H7 (cell line): ENCODE measurements around the gene XAF1. TPM values are rescaled to one million over a fixed set of nuclear protein-coding genes. Genes with fewer than 3 reads are reported as not detected.
A peak's percentile ranks its signal among the peaks of the same experiment; 100 is the strongest.

ENCODE experiments used
- DNase-seq: peaks from one replicate; pipeline ENCODE4 v3.0.0; 2012
- H3K27me3 ChIP-seq: 2 replicates; pipeline ENCODE4 v1.6.0; 2011; ENCODE audit warnings: mild to moderate bottlenecking, low read length; ENCODE audit not compliant: control insufficient read depth, insufficient read depth
- H3K36me3 ChIP-seq: replicated peaks from 2 replicates; pipeline ENCODE4 v1.5.1; 2011; ENCODE audit warnings: low read length; ENCODE audit not compliant: control insufficient read depth, insufficient read depth
- H3K4me3 ChIP-seq: 2 replicates; pipeline ENCODE4 v1.5.1; 2011; ENCODE audit warnings: low read depth, mild to moderate bottlenecking, control low read depth, low read length, moderate library complexity; ENCODE audit not compliant: insufficient read depth
- total RNA-seq: library from RNA; depleted of rRNA; stranded (reverse); fragments of >200 nt; shearing (Covaris generic); gene quantifications from 2 replicates; pipeline ENCODE4 v1.2.3, GENCODE V29; 2014; rRNA removed

Gene XAF1, protein sequence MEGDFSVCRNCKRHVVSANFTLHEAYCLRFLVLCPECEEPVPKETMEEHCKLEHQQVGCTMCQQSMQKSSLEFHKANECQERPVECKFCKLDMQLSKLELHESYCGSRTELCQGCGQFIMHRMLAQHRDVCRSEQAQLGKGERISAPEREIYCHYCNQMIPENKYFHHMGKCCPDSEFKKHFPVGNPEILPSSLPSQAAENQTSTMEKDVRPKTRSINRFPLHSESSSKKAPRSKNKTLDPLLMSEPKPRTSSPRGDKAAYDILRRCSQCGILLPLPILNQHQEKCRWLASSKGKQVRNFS
- not detected in 2 replicates for total RNA-seq

GRCh38 chr17:6755731-6756184 lies at the start of gene XAF1:
XAF1 (plus strand) TSS chr17:6756046; CDS start chr17:6756079, 33 bp downstream.
- Histone ChIP-seq H3K27me3 (no peaks in the 10 kb centered on the region), H3K4me3 (no peak within 1 kb of the TSS), H3K36me3 (no peaks in the 10 kb centered on the region)
- peak; percentile 32 for DNase-seq

GRCh38 chr17:6706499-6706898 lies 49.3 kb upstream of the XAF1 start:
- H3K27me3 ChIP-seq, result no peaks in the 10 kb centered on the region; the same call in 1 of the 2 replicates
- no peak for DNase-seq
- H3K4me3 ChIP-seq, result no peak overlapping the region
- H3K36me3 ChIP-seq, result no peaks in the 10 kb centered on the region

GRCh38 chr17:6706996-6707395 lies 48.9 kb upstream of the XAF1 start:
- no peak overlapping the region for H3K4me3 ChIP-seq
- H3K36me3 ChIP-seq, result no peaks in the 10 kb centered on the region
- DNase-seq, result no peak

GRCh38 chr17:6708357-6708961 lies 47.4 kb upstream of the XAF1 start:
- peak; percentile 2 for DNase-seq
- no peak overlapping the region for H3K4me3 ChIP-seq
- H3K36me3 ChIP-seq, result no peaks in the 10 kb centered on the region
- peaks cover 12% of the 10 kb centered on the region for H3K27me3 ChIP-seq

More at GRCh38 chr17:6706996-6707395, 48.9 kb upstream of the XAF1 start:
- no peaks in the 10 kb centered on the region; the same call in 1 of the 2 replicates for H3K27me3 ChIP-seq

- peaks cover 22% of the 10 kb centered on the region for H3K27me3 ChIP-seq
- H3K4me3 ChIP-seq, result no peak overlapping the region
- peak; percentile 26 for DNase-seq
- no peaks in the 10 kb centered on the region for H3K36me3 ChIP-seq
Measured at GRCh38 chr17:6710317-6710716, 45.5 kb upstream of the XAF1 start.

DNA sequence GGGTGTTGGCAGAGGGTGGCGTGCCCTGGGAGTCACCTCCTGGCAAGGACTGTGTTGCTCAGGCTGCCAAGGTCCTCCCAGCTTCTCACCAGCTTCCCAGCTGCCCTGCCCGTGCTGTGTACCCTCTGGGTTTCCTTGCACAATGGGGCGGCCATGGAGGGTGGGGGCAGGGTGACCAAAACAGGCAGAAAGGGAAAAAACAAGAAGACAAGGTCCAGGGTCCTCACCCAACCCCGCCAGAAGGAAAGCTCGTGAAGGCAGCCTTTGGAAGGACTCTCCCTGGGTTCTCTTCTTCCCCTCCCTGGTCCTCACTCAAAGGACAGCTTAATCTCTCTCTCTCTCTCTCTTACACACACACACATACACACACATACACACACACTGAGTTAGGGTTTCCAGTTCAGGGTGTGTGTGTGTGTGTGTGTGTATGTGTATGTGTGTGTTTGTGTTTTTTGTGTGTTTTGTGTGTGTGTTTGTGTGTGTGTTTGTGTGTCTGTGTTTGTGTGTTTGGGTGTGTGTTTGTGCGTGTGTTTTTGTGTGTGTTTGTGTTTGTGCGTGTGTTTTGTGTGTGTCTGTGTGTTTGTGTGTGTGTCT lies 44.7 kb upstream of the XAF1 start:
- Histone ChIP-seq H3K36me3 (no peaks in the 10 kb centered on the region), H3K27me3 (peaks cover 22% of the 10 kb centered on the region), H3K4me3 (no peak overlapping the region)
- peak; percentile 42 for DNase-seq

GRCh38 chr17:6711681-6712057 lies 44.2 kb upstream of the XAF1 start:
- H3K27me3 ChIP-seq, result peaks cover 22% of the 10 kb centered on the region
- H3K4me3 ChIP-seq, result no peak overlapping the region
- DNase-seq, result peak; percentile 18
- no peaks in the 10 kb centered on the region for H3K36me3 ChIP-seq

DNA sequence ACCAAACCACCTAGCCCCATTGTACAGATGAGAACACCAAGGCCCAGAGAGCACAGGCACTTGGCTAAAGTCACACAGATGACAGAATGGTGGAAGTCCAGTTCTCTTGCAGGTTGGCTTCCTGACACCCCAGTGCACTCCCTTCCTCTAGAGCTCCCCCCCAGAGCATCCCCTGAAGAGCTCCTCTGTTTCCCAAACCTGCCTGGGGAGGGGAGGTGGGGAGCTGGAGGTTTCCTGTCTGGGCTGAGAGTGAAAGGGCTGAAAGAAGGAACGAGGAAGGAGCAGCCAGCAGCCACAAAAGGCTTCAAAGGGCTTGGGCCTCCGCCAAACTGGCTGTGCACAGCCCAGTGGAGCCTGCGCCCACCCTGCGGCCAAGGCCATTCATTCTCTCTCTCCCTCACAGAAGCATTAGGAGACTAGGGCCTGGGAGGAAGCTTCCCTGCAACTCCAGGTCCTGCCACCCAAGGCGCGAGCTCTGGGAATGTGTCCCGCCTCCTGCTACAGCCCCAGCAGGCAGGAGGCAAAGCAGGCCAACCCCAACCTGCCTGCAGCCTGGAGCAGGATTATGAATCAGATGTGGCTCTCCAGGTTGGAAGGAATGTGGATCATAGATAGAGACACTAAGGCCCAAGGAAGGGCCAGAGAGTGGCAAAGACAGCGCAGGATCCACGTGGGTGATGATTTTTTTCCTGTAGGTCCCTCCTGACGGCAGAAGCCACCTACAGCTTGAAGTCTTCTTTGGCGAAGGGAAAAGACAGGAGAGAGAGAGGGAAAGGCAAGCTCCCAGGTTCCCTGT lies 43.6 kb upstream of the XAF1 start:
- Histone ChIP-seq H3K4me3 (peak overlapping the region; percentile 64), H3K36me3 (no peaks in the 10 kb centered on the region), H3K27me3 (peaks cover 22% of the 10 kb centered on the region)
- DNase-seq, result peak; percentile 90

DNA sequence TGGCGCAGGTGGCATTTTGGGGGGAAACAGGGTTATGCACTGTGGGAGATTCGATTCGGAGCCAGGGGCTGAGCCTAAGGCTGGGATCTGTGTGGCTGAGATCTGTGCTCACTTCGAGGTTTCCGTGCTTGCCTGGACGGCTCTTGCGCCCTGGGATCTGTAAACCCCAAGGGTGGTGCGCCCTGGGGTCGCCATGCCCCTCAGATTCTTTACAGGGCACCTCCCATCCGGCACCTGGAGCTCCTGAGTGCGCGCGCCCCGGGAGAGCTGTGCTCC lies 43.1 kb upstream of the XAF1 start:
- peak; percentile 73 for DNase-seq
- Histone ChIP-seq H3K4me3 (peak overlapping the region; percentile 64), H3K27me3 (peaks cover 22% of the 10 kb centered on the region), H3K36me3 (no peaks in the 10 kb centered on the region)

- peak; percentile 97 for DNase-seq
- Histone ChIP-seq H3K36me3 (no peaks in the 10 kb centered on the region), H3K27me3 (peaks cover 22% of the 10 kb centered on the region), H3K4me3 (peak within 1 kb of the TSS; percentile 64)
Measured at GRCh38 chr17:6713130-6713917, 42.5 kb upstream of the XAF1 start, which contains the start of gene SLC13A5. SLC13A5 (minus strand) TSS chr17:6713369; CDS start chr17:6713333, 36 bp downstream.

DNA sequence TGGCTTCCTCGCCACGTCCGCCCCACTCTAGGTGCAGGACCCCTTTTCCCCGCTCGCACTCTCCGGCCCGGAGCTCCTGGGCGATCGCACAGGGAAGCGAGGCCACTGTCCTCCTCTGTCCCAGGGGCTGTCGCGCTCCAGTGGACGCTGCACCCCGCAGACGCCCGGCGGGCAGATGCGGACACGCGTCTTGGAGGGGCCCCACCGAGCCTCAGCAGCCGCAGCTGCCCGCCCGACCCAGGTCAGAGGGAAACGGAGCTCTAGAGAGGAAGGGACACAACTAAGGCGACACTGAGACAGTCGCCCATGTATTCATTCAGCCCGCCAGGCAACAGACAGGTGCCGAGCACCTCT lies 42.0 kb upstream of the XAF1 start:
- DNase-seq, result no peak
- Histone ChIP-seq H3K27me3 (peaks cover 22% of the 10 kb centered on the region), H3K36me3 (no peaks in the 10 kb centered on the region), H3K4me3 (peak overlapping the region; percentile 64)

DNA sequence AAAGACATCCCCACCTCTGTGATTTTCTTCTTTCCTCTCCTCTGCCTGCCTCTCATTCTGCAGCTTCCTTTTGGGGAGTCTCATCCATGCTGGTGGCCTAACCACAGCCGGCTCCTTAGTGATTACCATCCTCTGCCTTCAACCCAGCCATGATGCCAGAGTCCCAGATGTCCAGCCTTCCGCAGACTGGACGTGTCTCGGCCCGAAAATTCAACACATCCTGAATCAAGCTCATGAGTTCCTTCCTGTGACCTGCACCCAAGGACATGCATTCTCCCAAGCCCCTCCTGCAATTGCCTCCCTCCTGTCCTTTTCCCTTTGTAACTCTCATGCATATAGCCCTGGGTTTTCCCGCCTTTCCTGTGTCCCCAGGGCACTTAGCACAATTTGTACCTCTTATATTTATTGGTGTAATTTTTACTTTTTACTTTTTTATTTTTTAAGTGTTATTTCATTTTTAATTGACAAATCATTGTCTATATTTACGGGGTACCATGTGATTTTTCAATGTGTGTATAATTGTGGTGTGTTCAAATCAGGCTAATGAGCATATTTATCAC lies 41.5 kb upstream of the XAF1 start:
- no peak for DNase-seq
- peaks cover 22% of the 10 kb centered on the region for H3K27me3 ChIP-seq
- H3K4me3 ChIP-seq, result peak overlapping the region; percentile 64
- H3K36me3 ChIP-seq, result no peaks in the 10 kb centered on the region

DNA sequence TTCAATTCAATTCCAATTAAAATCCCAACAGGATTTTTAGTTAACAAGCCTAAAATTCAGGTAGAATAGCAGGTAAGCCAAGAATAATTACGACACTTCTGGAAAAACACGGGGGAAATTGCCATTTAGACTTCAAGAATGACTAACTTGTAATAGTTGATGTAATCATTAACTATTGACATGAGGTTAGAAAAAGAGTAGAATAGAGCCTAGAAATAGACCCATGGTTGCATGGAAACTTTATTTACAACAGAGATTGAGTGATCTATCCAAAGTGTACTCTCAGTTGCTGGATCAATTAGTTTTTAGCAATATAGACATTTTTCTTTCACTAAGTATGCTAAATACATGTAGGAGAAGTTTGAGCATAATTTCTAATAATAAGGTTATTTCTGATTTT lies 39.1 kb upstream of the XAF1 start:
- no peak for DNase-seq
- Histone ChIP-seq H3K4me3 (no peak overlapping the region), H3K36me3 (no peaks in the 10 kb centered on the region), H3K27me3 (peaks cover 22% of the 10 kb centered on the region)

DNA sequence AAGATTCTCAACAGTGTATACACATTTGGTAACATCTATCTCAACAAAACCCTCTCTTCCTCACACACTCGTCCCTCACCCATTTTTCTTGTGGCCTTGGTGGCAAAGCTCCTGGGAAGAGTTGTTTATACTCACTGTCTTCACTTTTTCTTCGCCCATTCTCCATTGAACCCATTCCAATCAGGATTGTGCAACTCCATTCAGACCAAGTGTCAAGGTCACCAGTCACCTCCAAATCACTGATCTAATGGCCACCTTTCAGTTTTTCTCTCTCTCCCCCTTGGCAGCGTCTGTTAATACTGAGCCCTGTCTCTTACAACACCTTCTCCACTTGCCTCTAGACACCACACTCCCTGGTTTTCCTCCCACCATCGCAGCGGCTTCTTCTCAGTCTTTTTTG lies 34.1 kb upstream of the XAF1 start:
- H3K27me3 ChIP-seq, result no peaks in the 10 kb centered on the region
- H3K4me3 ChIP-seq, result no peak overlapping the region
- DNase-seq, result no peak
- no peaks in the 10 kb centered on the region for H3K36me3 ChIP-seq
